OCI-LY1 (cell line): ENCODE measurements around the gene GSKIP.

Experiments
- H2AFZ ChIP-seq: fragments of 200-600 bp; sonication (generic), shearing (Covaris generic); 2 replicates; pipeline ENCODE4 v1.6.0; 2014; ENCODE audit warnings: antibody characterized with exemption, mild to moderate bottlenecking, low read length
- H3F3A ChIP-seq: fragments of 200-600 bp; sonication (generic), shearing (Covaris generic); 2 replicates; pipeline ENCODE4 v1.6.0; 2014; ENCODE audit warnings: mild to moderate bottlenecking, antibody characterized with exemption, low read length, moderate library complexity; ENCODE audit not compliant: insufficient read depth
- H3K27ac ChIP-seq: fragments of 200-600 bp; sonication (generic); 2 replicates; pipeline ENCODE4 v1.5.1; 2014; ENCODE audit warnings: low read length, mixed run types, mild to moderate bottlenecking, low read depth; ENCODE audit not compliant: poor library complexity, severe bottlenecking
- H3K27me3 ChIP-seq: fragments of 200-600 bp; sonication (generic); 2 replicates; pipeline ENCODE4 v1.6.0; 2014; ENCODE audit warnings: antibody characterized with exemption, mild to moderate bottlenecking, low read length, moderate library complexity; ENCODE audit not compliant: insufficient read depth
- H3K36me3 ChIP-seq: fragments of 200-600 bp; sonication (generic); 2 replicates; pipeline ENCODE4 v1.6.1; 2014; ENCODE audit warnings: mild to moderate bottlenecking, antibody characterized with exemption, low read length, moderate library complexity, mixed read lengths; ENCODE audit not compliant: insufficient read depth
- H3K4me1 ChIP-seq: fragments of 200-600 bp; sonication (generic); 2 replicates; pipeline ENCODE4 v1.5.1; 2014; ENCODE audit warnings: mild to moderate bottlenecking, low read length, moderate library complexity; ENCODE audit not compliant: insufficient read depth, severe bottlenecking
- H3K4me2 ChIP-seq: fragments of 200-600 bp; sonication (generic), shearing (Covaris generic); 2 replicates; pipeline ENCODE4 v1.6.1; 2014; ENCODE audit warnings: low read length
- H3K4me3 ChIP-seq: fragments of 200-600 bp; sonication (generic); 2 replicates; pipeline ENCODE4 v1.5.1; 2014; ENCODE audit warnings: low read length, low read depth, mild to moderate bottlenecking, mixed read lengths; ENCODE audit not compliant: poor library complexity, severe bottlenecking
- H3K79me2 ChIP-seq: fragments of 200-600 bp; shearing (Covaris generic); 2 replicates; pipeline ENCODE4 v1.6.1; 2016; ENCODE audit warnings: mixed run types, low read length, mixed read lengths; ENCODE audit not compliant: insufficient read depth
- H3K9ac ChIP-seq: fragments of 200-600 bp; sonication (generic), shearing (Covaris generic); 2 replicates; pipeline ENCODE4 v1.6.1; 2014; ENCODE audit warnings: mild to moderate bottlenecking, low read length, mixed read lengths
- H3K9me2 ChIP-seq: fragments of 200-600 bp; sonication (generic), shearing (Covaris generic); 2 replicates; pipeline ENCODE4 v1.6.1; 2014; ENCODE audit warnings: low read depth, mild to moderate bottlenecking, low read length, mixed read lengths
- H3K9me3 ChIP-seq: fragments of 200-600 bp; shearing (Covaris generic); 2 replicates; pipeline ENCODE4 v1.6.1; 2014; ENCODE audit warnings: low read length, mixed read lengths
- H4K20me1 ChIP-seq: fragments of 200-600 bp; sonication (generic), shearing (Covaris generic); 2 replicates; pipeline ENCODE4 v1.6.0; 2016; ENCODE audit warnings: mild to moderate bottlenecking, low read length; ENCODE audit not compliant: insufficient read depth
- CTCF ChIP-seq: fragments of 200-600 bp; sonication (generic), shearing (Covaris generic); IDR thresholded peaks from 2 replicates; pipeline ENCODE4 v1.5.1; 2017; ENCODE audit warnings: mild to moderate bottlenecking, antibody characterized with exemption, low read length, moderate library complexity, mixed read lengths
- EZH2 ChIP-seq: fragments of 200-600 bp; sonication (generic), shearing (Covaris generic); IDR thresholded peaks from 2 replicates; pipeline ENCODE4 v1.8.0; 2017; ENCODE audit warnings: borderline replicate concordance, mixed run types, mild to moderate bottlenecking, antibody characterized with exemption, low read length, moderate library complexity, mixed read lengths

Gene GSKIP

GRCh38 chr14:96384740-96385139 is 21.4 kb downstream of the GSKIP start:
- Histone ChIP-seq H3K27ac (no peak overlapping the region), H3K9me3 (no peaks in the 10 kb centered on the region), H3K9ac (no peak overlapping the region), H3K4me2 (no peak overlapping the region), H3K4me1 (peaks cover 9% of the 10 kb centered on the region), H4K20me1 (no peaks in the 10 kb centered on the region), H3K9me2 (no peaks in the 10 kb centered on the region), H3F3A (no peaks in the 10 kb centered on the region), H3K79me2 (no peaks in the 10 kb centered on the region), H3K36me3 (peaks cover 38% of the 10 kb centered on the region), H3K27me3 (no peaks in the 10 kb centered on the region), H2AFZ (no peak overlapping the region), H3K4me3 (no peak overlapping the region)
- no peak for TF ChIP-seq CTCF

GRCh38 chr14:96385385-96385784 is 22.1 kb downstream of the GSKIP start:
- H2AFZ ChIP-seq, result no peak overlapping the region
- no peak overlapping the region for H3K4me3 ChIP-seq
- no peak for TF ChIP-seq CTCF
- no peak for TF ChIP-seq EZH2
- H3K27me3 ChIP-seq, result no peaks in the 10 kb centered on the region
- H3F3A ChIP-seq, result no peaks in the 10 kb centered on the region
- no peak overlapping the region for H3K9ac ChIP-seq
- no peaks in the 10 kb centered on the region for H3K9me2 ChIP-seq
- no peaks in the 10 kb centered on the region for H3K9me3 ChIP-seq
- H3K4me2 ChIP-seq, result no peak overlapping the region
- H3K36me3 ChIP-seq, result peaks cover 38% of the 10 kb centered on the region
- H3K79me2 ChIP-seq, result no peaks in the 10 kb centered on the region
- H3K4me1 ChIP-seq, result peaks cover 8% of the 10 kb centered on the region
- H3K27ac ChIP-seq, result no peak overlapping the region
- H4K20me1 ChIP-seq, result no peaks in the 10 kb centered on the region

- H2AFZ ChIP-seq, result no peak overlapping the region
Observed at GRCh38 chr14:96390965-96391292, 27.6 kb downstream of the GSKIP start.

More at GRCh38 chr14:96390965-96391292, 27.6 kb downstream of the GSKIP start:
- H3K36me3 ChIP-seq, result peaks cover 3% of the 10 kb centered on the region; the same call in 1 of the 2 replicates
- peak overlapping the region; percentile 83 for H3K9ac ChIP-seq
- H3K27me3 ChIP-seq, result no peaks in the 10 kb centered on the region
- peak overlapping the region; percentile 98 for H3K4me2 ChIP-seq
- H3K4me1 ChIP-seq, result peaks cover 17% of the 10 kb centered on the region
- no peak overlapping the region for H3K27ac ChIP-seq
- TF ChIP-seq EZH2, result no peak
- TF ChIP-seq CTCF, result no peak
- H3K9me3 ChIP-seq, result no peaks in the 10 kb centered on the region
- H3F3A ChIP-seq, result no peaks in the 10 kb centered on the region
- H4K20me1 ChIP-seq, result no peaks in the 10 kb centered on the region
- H3K79me2 ChIP-seq, result no peaks in the 10 kb centered on the region
- peak overlapping the region; percentile 78 for H3K4me3 ChIP-seq
- H3K9me2 ChIP-seq, result no peaks in the 10 kb centered on the region
